ENCODE data around the gene CCNY. TPM values are rescaled to one million over a fixed set of nuclear protein-coding genes. Genes with fewer than 3 reads are reported as not detected.

Gene CCNY
- total RNA-seq, 1 experiment from 2014 or later: 51.9 TPM

- DNase-seq (ENCODE audit: low read depth, low spot score) (no peak), ATAC-seq (no peak)
- no TSS peak for BruUV-seq (replicated peaks)
- no peak overlapping the region for H3K4me3 ChIP-seq (ENCODE audit: low read depth in 2 of 2, low read length in 2 of 2)
- no peaks in the 10 kb centered on the region for H3K9me3 ChIP-seq (ENCODE audit: control insufficient read depth, insufficient read depth, low read depth, low read length)
- H3K36me3 ChIP-seq (ENCODE audit: control insufficient read depth, insufficient read depth, low read length): no peaks in the 10 kb centered on the region
- CTCF ChIA-PET: interaction anchor here (0.6 to 1.0 kb wide), 2 partner anchors 1160 to 1876 kb away, joined by 3 to 4 read pairs; no protein-coding TSS in a partner anchor
- no peak overlapping the region for H3K27ac ChIP-seq (ENCODE audit: low read length)
- H3K27me3 ChIP-seq (ENCODE audit: control insufficient read depth, insufficient read depth, low read length): no peaks in the 10 kb centered on the region; the same call in none of the 2 replicates
- intact Hi-C loops (cut with micrococcal nuclease; ENCODE audit: unreplicated experiment) (no loop called here), in situ Hi-C loops (cut with HindIII; ENCODE audit: low pct_unique_long_range_greater_than_20kb, low sequenced_read_pairs) (no loop called here)
- no peak for TF ChIP-seq SIN3A (IDR thresholded peaks at IDR 0.05; ENCODE audit: borderline replicate concordance, insufficient read depth, low read depth, low read length)
- TF ChIP-seq CTCF (IDR thresholded peaks at IDR 0.05): no peak
- TF ChIP-seq TCF7L2 (IDR thresholded peaks at IDR 0.05; ENCODE audit: low read depth, low read length): no peak
- TF ChIP-seq REST (IDR thresholded peaks at IDR 0.05; ENCODE audit: insufficient read depth in 1 of 2, low read depth in 2 of 2, low read length in 1 of 2): no peak
- no peak for TF ChIP-seq POLR2AphosphoS5 (IDR thresholded peaks at IDR 0.05; ENCODE audit: low read depth, low read length)
- POLR2A ChIA-PET: no interaction called here
- no peaks in the 10 kb centered on the region for H3K4me1 ChIP-seq (ENCODE audit: control insufficient read depth, insufficient read depth, low read length)
Measured at GRCh38 chr10:35613107-35613440, 276.8 kb downstream of the CCNY start.

GRCh38 chr10:35613597-35614226 lies 277.4 kb downstream of the CCNY start:
- in situ Hi-C loops (cut with HindIII; ENCODE audit: low pct_unique_long_range_greater_than_20kb, low sequenced_read_pairs): no loop called here
- BruUV-seq (replicated peaks): no TSS peak
- intact Hi-C loops (cut with micrococcal nuclease; ENCODE audit: unreplicated experiment): no loop called here
- Histone ChIP-seq H3K27ac (ENCODE audit: low read length) (no peak overlapping the region), H3K36me3 (ENCODE audit: control insufficient read depth, insufficient read depth, low read length) (no peaks in the 10 kb centered on the region), H3K9me3 (ENCODE audit: control insufficient read depth, insufficient read depth, low read depth, low read length) (no peaks in the 10 kb centered on the region), H3K4me1 (ENCODE audit: control insufficient read depth, insufficient read depth, low read length) (no peaks in the 10 kb centered on the region), H3K4me3 (ENCODE audit: low read depth in 2 of 2, low read length in 2 of 2) (no peak overlapping the region), H3K27me3 (ENCODE audit: control insufficient read depth, insufficient read depth, low read length) (no peaks in the 10 kb centered on the region; the same call in none of the 2 replicates)
- no peak for TF ChIP-seq SIN3A (IDR thresholded peaks at IDR 0.05; ENCODE audit: borderline replicate concordance, insufficient read depth, low read depth, low read length)
- TF ChIP-seq TCF7L2 (IDR thresholded peaks at IDR 0.05; ENCODE audit: low read depth, low read length): no peak
- TF ChIP-seq POLR2AphosphoS5 (IDR thresholded peaks at IDR 0.05; ENCODE audit: low read depth, low read length): no peak
- TF ChIP-seq REST (IDR thresholded peaks at IDR 0.05; ENCODE audit: insufficient read depth in 1 of 2, low read depth in 2 of 2, low read length in 1 of 2): no peak
- TF ChIP-seq CTCF (IDR thresholded peaks at IDR 0.05): peak; percentile 50
- CTCF ChIA-PET: interaction anchor here (0.6 to 1.0 kb wide), 3 partner anchors 278 to 1875 kb away, joined by 3 to 4 read pairs (median 3); no protein-coding TSS in a partner anchor
- POLR2A ChIA-PET: no interaction called here
- no peak for DNase-seq (ENCODE audit: low read depth, low spot score)
- ATAC-seq: no peak

Data from Panc1 (cell line).